ENCODE data around the gene MINK1. TPM values are rescaled to one million over a fixed set of nuclear protein-coding genes. Genes with fewer than 3 reads are reported as not detected.

MINK1 gene
- total RNA-seq, 1 experiment from 2014 or later: 160 TPM

- Histone ChIP-seq H3F3A (ENCODE audit: insufficient read depth, low read depth) (peaks cover 37% of the 10 kb centered on the region), H3K4me3 (no peak overlapping the region), H3K4me1 (replicated peaks; ENCODE audit: insufficient read depth) (peaks cover 25% of the 10 kb centered on the region), H3K27ac (no peak overlapping the region), H2AFZ (no peak overlapping the region), H3K79me2 (ENCODE audit: low read depth) (peaks cover 27% of the 10 kb centered on the region), H3K9me3 (ENCODE audit: insufficient read depth, low read depth) (no peaks in the 10 kb centered on the region), H4K20me1 (ENCODE audit: insufficient read depth) (no peaks in the 10 kb centered on the region; the same call in 1 of the 2 replicates), H3K4me2 (no peak overlapping the region), H3K9me2 (ENCODE audit: insufficient read depth) (no peaks in the 10 kb centered on the region), H3K36me3 (ENCODE audit: low read depth) (peaks cover 5% of the 10 kb centered on the region; the same call in 1 of the 2 replicates), H3K27me3 (ENCODE audit: insufficient read depth, low read depth) (no peaks in the 10 kb centered on the region)
- ChIA-PET POLR2A (ENCODE audit: unreplicated experiment) (no interaction called here), CTCF (interaction anchor here (0.8 kb wide), 1 partner anchor 12 kb away, joined by 4 read pairs; no protein-coding TSS in a partner anchor)
- no peak for TF ChIP-seq EZH2 (IDR thresholded peaks at IDR 0.05; ENCODE audit: low read depth)
- BruUV-seq (replicated peaks): no TSS peak
- no peak for DNase-seq
- intact Hi-C loops (cut with micrococcal nuclease; ENCODE audit: unreplicated experiment): no loop called here
Observed at GRCh38 chr17:4936436-4936835, 103.3 kb downstream of the MINK1 start.

GRCh38 chr17:4937553-4937952 lies 104.4 kb downstream of the MINK1 start:
- TF ChIP-seq EZH2 (IDR thresholded peaks at IDR 0.05; ENCODE audit: low read depth): no peak
- no peak for TF ChIP-seq CTCF (conservative IDR thresholded peaks at IDR 0.05)
- no peak for DNase-seq
- Histone ChIP-seq H4K20me1 (ENCODE audit: insufficient read depth) (no peaks in the 10 kb centered on the region; the same call in 1 of the 2 replicates), H2AFZ (no peak overlapping the region), H3K9me3 (ENCODE audit: insufficient read depth, low read depth) (no peaks in the 10 kb centered on the region), H3K27me3 (ENCODE audit: insufficient read depth, low read depth) (no peaks in the 10 kb centered on the region), H3K4me3 (no peak overlapping the region), H3K27ac (no peak overlapping the region), H3F3A (ENCODE audit: insufficient read depth, low read depth) (peaks cover 48% of the 10 kb centered on the region), H3K9me2 (ENCODE audit: insufficient read depth) (no peaks in the 10 kb centered on the region), H3K4me1 (replicated peaks; ENCODE audit: insufficient read depth) (peaks cover 31% of the 10 kb centered on the region), H3K36me3 (ENCODE audit: low read depth) (peaks cover 11% of the 10 kb centered on the region), H3K79me2 (ENCODE audit: low read depth) (peaks cover 38% of the 10 kb centered on the region), H3K4me2 (no peak overlapping the region)
- ChIA-PET POLR2A (ENCODE audit: unreplicated experiment) (no interaction called here), CTCF (no interaction called here)
- no TSS peak for BruUV-seq (replicated peaks)
- intact Hi-C loops (cut with micrococcal nuclease; ENCODE audit: unreplicated experiment): no loop called here

GRCh38 chr17:4938069-4938491 lies 104.9 kb downstream of the MINK1 start:
- Histone ChIP-seq H3K4me2 (peak overlapping the region; percentile 100), H3K4me3 (no peak overlapping the region; the same call in 1 of the 2 replicates), H2AFZ (no peak overlapping the region), H3K36me3 (ENCODE audit: low read depth) (peaks cover 12% of the 10 kb centered on the region), H4K20me1 (ENCODE audit: insufficient read depth) (no peaks in the 10 kb centered on the region; the same call in 1 of the 2 replicates), H3F3A (ENCODE audit: insufficient read depth, low read depth) (peaks cover 53% of the 10 kb centered on the region), H3K9me2 (ENCODE audit: insufficient read depth) (no peaks in the 10 kb centered on the region), H3K9me3 (ENCODE audit: insufficient read depth, low read depth) (no peaks in the 10 kb centered on the region), H3K27ac (no peak overlapping the region), H3K27me3 (ENCODE audit: insufficient read depth, low read depth) (no peaks in the 10 kb centered on the region), H3K4me1 (replicated peaks; ENCODE audit: insufficient read depth) (peaks cover 31% of the 10 kb centered on the region), H3K79me2 (ENCODE audit: low read depth) (peaks cover 44% of the 10 kb centered on the region)
- CTCF ChIA-PET: no interaction called here
- BruUV-seq (replicated peaks): no TSS peak
- intact Hi-C loops (cut with micrococcal nuclease; ENCODE audit: unreplicated experiment): no loop called here
- POLR2A ChIA-PET (ENCODE audit: unreplicated experiment): no interaction called here
- DNase-seq: no peak
- TF ChIP-seq EZH2 (IDR thresholded peaks at IDR 0.05; ENCODE audit: low read depth): no peak
- TF ChIP-seq CTCF (conservative IDR thresholded peaks at IDR 0.05): no peak

Data from PC-9 (cell line).